Measurements from ENCODE around the gene SLC41A2. TPM values are rescaled to one million over a fixed set of nuclear protein-coding genes. Genes with fewer than 3 reads are reported as not detected.

Gene SLC41A2
- total RNA-seq, 2 experiments from 2014 or later, result 5.3 to 11.1 TPM

GRCh38 chr12:104929368-104929767, 28.7 kb downstream of the SLC41A2 start:
- POLR2A ChIA-PET, result interaction anchor here (0.9 to 1.1 kb wide), 2 partner anchors 30 to 104 kb away, joined by 3 to 4 read pairs; no protein-coding TSS in a partner anchor
- no peak for TF ChIP-seq CTCF (IDR thresholded peaks at IDR 0.05)
- Mint-ChIP-seq H3K27me3 (peaks cover 2% of the 10 kb centered on the region), H3K27ac (peak overlapping the region; percentile 80), H3K9me3 (no peaks in the 10 kb centered on the region), H3K4me3 (no peak overlapping the region), H3K36me3 (ENCODE audit: low read depth) (peaks cover 2% of the 10 kb centered on the region), H3K4me1 (ENCODE audit: low read depth) (peaks cover 31% of the 10 kb centered on the region)
- DNase-seq, result no peak
- CTCF ChIA-PET, result no interaction called here
- no peak for ATAC-seq
- intact Hi-C loops (cut with micrococcal nuclease), result no loop called here

GRCh38 chr12:104928036-104928745, 29.9 kb downstream of the SLC41A2 start:
- Mint-ChIP-seq H3K4me1 (ENCODE audit: low read depth) (peaks cover 31% of the 10 kb centered on the region), H3K27ac (no peak overlapping the region), H3K4me3 (no peak overlapping the region), H3K9me3 (no peaks in the 10 kb centered on the region), H3K27me3 (peaks cover 2% of the 10 kb centered on the region), H3K36me3 (ENCODE audit: low read depth) (peaks cover 2% of the 10 kb centered on the region)
- DNase-seq, result no peak
- ChIA-PET CTCF (no interaction called here), POLR2A (interaction anchor here (0.9 kb wide), 1 partner anchor 31 kb away, joined by 4 read pairs; no protein-coding TSS in a partner anchor)
- intact Hi-C loops (cut with micrococcal nuclease), result no loop called here
- no peak for ATAC-seq
- TF ChIP-seq CTCF (IDR thresholded peaks at IDR 0.05), result no peak

DNA sequence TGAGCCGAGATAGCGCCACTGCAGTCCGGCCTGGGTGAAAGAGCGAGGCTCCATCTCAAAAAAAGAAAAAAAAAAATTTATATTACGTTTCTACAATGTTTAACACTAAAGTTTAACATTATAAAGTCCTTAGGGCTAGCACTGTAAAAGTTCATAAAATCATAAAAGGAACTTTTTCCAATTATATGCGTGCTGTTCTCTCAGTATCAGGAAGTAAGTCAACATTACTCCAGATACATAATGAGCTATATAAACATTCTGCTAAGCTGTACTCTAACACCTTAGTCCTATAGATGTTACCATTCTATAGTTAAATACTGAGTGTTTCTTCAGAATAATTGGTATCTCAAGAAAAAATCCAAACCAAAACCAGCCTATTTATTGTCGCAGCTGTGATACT, 32.6 kb downstream of the SLC41A2 start:
- POLR2A ChIA-PET, result no interaction called here
- no peak overlapping the region for H3K4me3 Mint-ChIP-seq
- peaks cover 10% of the 10 kb centered on the region for H3K9me3 Mint-ChIP-seq
- no peak for DNase-seq
- H3K4me1 Mint-ChIP-seq (ENCODE audit: low read depth), result peaks cover 15% of the 10 kb centered on the region
- no peak for TF ChIP-seq CTCF (IDR thresholded peaks at IDR 0.05)
- intact Hi-C loops (cut with micrococcal nuclease), result no loop called here
- ATAC-seq, result no peak
- H3K36me3 Mint-ChIP-seq (ENCODE audit: low read depth), result peaks cover 10% of the 10 kb centered on the region
- H3K27ac Mint-ChIP-seq, result no peak overlapping the region
- peaks cover 3% of the 10 kb centered on the region for H3K27me3 Mint-ChIP-seq
- CTCF ChIA-PET, result no interaction called here

- H3K27ac Mint-ChIP-seq, result no peak overlapping the region
- no peak for DNase-seq
- no peak overlapping the region for H3K4me3 Mint-ChIP-seq
- ChIA-PET POLR2A (no interaction called here), CTCF (interaction anchor here (1.0 kb wide), 1 partner anchor 9 kb away, joined by 4 read pairs; no protein-coding TSS in a partner anchor)
- peaks cover 10% of the 10 kb centered on the region for H3K9me3 Mint-ChIP-seq
- no peak for ATAC-seq
- no peaks in the 10 kb centered on the region for H3K4me1 Mint-ChIP-seq (ENCODE audit: low read depth)
- H3K27me3 Mint-ChIP-seq, result peaks cover 3% of the 10 kb centered on the region
- TF ChIP-seq CTCF (IDR thresholded peaks at IDR 0.05), result no peak
- intact Hi-C loops (cut with micrococcal nuclease), result no loop called here
- peaks cover 10% of the 10 kb centered on the region for H3K36me3 Mint-ChIP-seq (ENCODE audit: low read depth)
Observed at GRCh38 chr12:104921340-104921739, 36.8 kb downstream of the SLC41A2 start.

DNA sequence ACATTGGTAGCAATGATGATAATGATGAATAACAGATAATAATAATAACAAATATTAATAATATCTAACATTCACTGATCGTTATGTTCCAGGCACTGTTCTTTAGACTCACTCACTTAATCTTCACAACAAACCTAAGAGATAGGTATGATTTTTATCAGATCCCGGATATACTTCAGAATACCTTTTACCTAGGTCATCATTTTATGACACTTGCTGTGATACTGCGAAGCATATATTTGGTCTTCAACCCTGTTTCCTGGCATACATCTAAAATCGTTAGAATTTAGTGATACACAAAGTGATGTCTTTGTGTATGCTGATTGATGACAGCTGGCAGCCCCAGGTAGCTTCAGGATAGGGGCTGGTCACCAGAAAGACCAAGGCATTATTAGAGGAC, 46.1 kb downstream of the SLC41A2 start:
- Mint-ChIP-seq H3K4me3 (no peak overlapping the region), H3K4me1 (ENCODE audit: low read depth) (no peaks in the 10 kb centered on the region), H3K27me3 (no peaks in the 10 kb centered on the region), H3K9me3 (no peaks in the 10 kb centered on the region), H3K27ac (no peak overlapping the region), H3K36me3 (ENCODE audit: low read depth) (no peaks in the 10 kb centered on the region)
- intact Hi-C loops (cut with micrococcal nuclease), result no loop called here
- no peak for TF ChIP-seq CTCF (IDR thresholded peaks at IDR 0.05)
- ATAC-seq (no peak), DNase-seq (no peak)
- CTCF ChIA-PET, result no interaction called here
- POLR2A ChIA-PET, result no interaction called here

Measured in activated CD8-positive, alpha-beta T cell treated with anti-CD3 and anti-CD28 coated beads for 36 hours (primary cell).